Vagina (tissue), 2 donors: ENCODE results near the gene DDHD1.

Experiments used
- POLR2A ChIP-seq, 2 donors: fragments of 450-650 bp; IDR thresholded peaks; one replicate each; pipeline ENCODE4 v1.6.1; 2017; ENCODE audit warnings: antibody characterized with exemption in 2 of 2, mild to moderate bottlenecking in 2 of 2, moderate library complexity in 2 of 2
- TF ChIP-seq, protein P1 (sequence below), 3 experiments: fragments of 450-650 bp in 2 of 3; fragments of 200-600 bp in 1 of 3; sonication (generic) in 1 of 3; IDR thresholded peaks; one replicate each; pipeline ENCODE4 v1.5.1; 2017 to 2019; ENCODE audit warnings: antibody characterized with exemption in 3 of 3, mild to moderate bottlenecking in 2 of 3, moderate library complexity in 2 of 3

DNA sequence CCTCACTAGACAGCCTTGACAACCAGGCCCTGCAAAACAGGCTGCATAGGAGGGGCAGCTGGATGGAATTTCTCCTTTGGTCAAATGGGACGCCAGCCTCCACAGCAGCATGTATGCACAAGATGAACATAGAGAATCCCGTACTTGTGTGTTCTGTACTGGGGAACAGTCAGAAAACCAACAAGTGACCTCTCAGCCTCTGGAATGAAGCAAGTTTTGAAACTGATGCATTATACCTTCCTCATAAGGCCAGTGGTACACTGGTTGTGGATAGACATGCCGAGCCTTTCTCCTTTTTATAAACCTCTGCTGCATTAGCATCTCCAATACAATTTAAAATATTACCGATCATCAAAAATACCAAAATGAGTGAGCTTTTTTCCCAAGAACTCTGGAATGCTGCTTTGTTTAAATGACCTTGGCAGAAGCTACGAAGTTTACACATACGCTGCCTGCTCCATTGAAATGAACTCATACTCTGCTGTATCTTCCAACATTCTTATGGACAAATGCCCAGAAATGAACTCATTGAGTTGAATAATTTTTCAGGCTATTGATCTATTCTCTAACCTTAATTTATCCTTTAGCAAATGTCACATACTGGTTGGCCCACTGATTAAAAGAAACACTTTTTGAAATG is 154.6 kb downstream of the DDHD1 start:
- TF ChIP-seq, protein P1, sequence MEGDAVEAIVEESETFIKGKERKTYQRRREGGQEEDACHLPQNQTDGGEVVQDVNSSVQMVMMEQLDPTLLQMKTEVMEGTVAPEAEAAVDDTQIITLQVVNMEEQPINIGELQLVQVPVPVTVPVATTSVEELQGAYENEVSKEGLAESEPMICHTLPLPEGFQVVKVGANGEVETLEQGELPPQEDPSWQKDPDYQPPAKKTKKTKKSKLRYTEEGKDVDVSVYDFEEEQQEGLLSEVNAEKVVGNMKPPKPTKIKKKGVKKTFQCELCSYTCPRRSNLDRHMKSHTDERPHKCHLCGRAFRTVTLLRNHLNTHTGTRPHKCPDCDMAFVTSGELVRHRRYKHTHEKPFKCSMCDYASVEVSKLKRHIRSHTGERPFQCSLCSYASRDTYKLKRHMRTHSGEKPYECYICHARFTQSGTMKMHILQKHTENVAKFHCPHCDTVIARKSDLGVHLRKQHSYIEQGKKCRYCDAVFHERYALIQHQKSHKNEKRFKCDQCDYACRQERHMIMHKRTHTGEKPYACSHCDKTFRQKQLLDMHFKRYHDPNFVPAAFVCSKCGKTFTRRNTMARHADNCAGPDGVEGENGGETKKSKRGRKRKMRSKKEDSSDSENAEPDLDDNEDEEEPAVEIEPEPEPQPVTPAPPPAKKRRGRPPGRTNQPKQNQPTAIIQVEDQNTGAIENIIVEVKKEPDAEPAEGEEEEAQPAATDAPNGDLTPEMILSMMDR (IDR thresholded peaks at IDR 0.05): no peak
- no peak for TF ChIP-seq POLR2A (IDR thresholded peaks at IDR 0.05)
